Measurements from ENCODE around the gene PCK1. TPM values are rescaled to one million over a fixed set of nuclear protein-coding genes. Genes with fewer than 3 reads are reported as not detected.
A peak's percentile ranks its signal among the peaks of the same experiment; 100 is the strongest.

PCK1 gene
- total RNA-seq, 1 experiment from 2014 or later, result not detected

DNA sequence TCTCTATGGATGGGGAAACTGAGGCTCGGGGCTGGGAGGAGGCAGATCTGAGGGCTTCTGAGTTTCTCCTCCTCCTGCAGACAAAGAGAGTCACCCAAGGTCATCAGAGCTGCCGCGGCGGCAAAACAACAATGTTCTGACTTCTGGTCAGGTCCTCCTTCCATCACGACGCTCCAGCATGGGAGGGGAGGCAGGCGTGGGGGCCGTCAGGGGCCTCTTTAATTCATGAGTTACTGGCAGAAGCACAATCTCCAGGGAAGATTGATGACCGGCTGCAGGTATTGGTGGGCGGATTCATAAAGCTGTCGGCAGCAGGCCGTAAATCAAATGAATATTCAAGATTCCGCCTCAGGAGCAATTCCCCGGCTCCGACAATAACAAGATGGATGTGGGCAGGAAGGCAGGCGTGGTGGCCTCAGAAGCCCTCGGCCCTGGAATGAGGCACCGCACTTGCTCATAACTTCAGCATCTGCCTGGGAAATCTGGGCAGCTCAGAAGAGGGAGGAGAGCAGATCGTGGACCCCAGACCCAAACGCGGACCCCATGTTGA, 19.1 kb downstream of the PCK1 start:
- Histone ChIP-seq H3K4me1 (replicated peaks; ENCODE audit: insufficient read depth) (no peaks in the 10 kb centered on the region), H3K36me3 (ENCODE audit: low read depth) (no peaks in the 10 kb centered on the region), H3K27ac (no peak overlapping the region), H3F3A (ENCODE audit: insufficient read depth, low read depth) (0 out of 2 replicates have a peak, but pooled peaks cover 3% of the 10 kb centered on the region), H3K9me2 (ENCODE audit: insufficient read depth) (no peaks in the 10 kb centered on the region), H3K4me3 (no peak overlapping the region), H3K4me2 (no peak overlapping the region), H3K9me3 (ENCODE audit: insufficient read depth, low read depth) (no peaks in the 10 kb centered on the region), H2AFZ (no peak overlapping the region), H3K27me3 (ENCODE audit: insufficient read depth, low read depth) (peaks cover 99% of the 10 kb centered on the region), H3K79me2 (ENCODE audit: low read depth) (no peaks in the 10 kb centered on the region), H4K20me1 (ENCODE audit: insufficient read depth) (no peaks in the 10 kb centered on the region)
- ChIA-PET POLR2A (ENCODE audit: unreplicated experiment) (no interaction called here), CTCF (no interaction called here)
- no peak for DNase-seq
- intact Hi-C loops (cut with micrococcal nuclease; ENCODE audit: unreplicated experiment), result no loop called here
- no TSS peak for BruUV-seq (replicated peaks)
- TF ChIP-seq, protein P1, sequence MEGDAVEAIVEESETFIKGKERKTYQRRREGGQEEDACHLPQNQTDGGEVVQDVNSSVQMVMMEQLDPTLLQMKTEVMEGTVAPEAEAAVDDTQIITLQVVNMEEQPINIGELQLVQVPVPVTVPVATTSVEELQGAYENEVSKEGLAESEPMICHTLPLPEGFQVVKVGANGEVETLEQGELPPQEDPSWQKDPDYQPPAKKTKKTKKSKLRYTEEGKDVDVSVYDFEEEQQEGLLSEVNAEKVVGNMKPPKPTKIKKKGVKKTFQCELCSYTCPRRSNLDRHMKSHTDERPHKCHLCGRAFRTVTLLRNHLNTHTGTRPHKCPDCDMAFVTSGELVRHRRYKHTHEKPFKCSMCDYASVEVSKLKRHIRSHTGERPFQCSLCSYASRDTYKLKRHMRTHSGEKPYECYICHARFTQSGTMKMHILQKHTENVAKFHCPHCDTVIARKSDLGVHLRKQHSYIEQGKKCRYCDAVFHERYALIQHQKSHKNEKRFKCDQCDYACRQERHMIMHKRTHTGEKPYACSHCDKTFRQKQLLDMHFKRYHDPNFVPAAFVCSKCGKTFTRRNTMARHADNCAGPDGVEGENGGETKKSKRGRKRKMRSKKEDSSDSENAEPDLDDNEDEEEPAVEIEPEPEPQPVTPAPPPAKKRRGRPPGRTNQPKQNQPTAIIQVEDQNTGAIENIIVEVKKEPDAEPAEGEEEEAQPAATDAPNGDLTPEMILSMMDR (conservative IDR thresholded peaks at IDR 0.05), result no peak
- TF ChIP-seq EZH2 (IDR thresholded peaks at IDR 0.05; ENCODE audit: low read depth), result peak; percentile 25; the same call in 1 of the 2 replicates

DNA sequence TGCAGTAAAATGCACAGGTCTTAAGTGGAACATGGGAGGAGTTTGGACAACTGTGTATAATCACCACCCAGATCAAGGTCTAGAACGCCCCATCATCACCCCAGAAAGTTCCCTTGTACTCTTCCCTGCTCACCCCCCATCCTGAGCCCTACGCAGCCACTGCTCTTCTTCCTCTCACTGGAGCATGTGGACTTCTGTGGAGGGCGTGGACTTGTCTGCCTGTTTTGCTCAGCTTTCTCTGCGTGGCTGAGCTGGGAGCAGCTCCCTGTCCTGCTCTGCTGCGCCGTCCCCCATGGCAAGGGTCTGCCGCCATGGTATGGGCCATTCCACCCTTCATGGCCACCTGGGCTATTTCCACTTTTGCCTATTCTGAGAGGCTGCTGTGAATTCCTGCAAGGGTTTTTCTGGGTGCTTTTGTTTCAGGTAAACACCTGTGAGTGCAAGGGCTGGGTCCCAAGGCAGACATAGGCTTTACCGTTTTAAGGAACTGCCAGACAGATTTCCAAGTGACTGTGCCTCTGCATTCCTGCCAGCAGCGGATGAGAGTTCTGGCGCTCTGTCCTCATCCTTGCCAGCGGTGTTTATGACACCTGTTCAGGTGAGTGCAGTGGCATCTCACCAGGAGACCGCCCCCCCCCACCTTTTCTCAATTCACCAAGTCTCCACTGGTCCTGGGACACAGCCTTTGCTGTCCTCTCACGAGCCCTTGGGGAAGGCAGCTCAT, 19.7 kb downstream of the PCK1 start:
- no peak overlapping the region for H3K4me3 ChIP-seq
- H3K4me1 ChIP-seq (replicated peaks; ENCODE audit: insufficient read depth), result no peaks in the 10 kb centered on the region
- 0 out of 2 replicates have a peak, but pooled peaks cover 3% of the 10 kb centered on the region for H3F3A ChIP-seq (ENCODE audit: insufficient read depth, low read depth)
- DNase-seq, result no peak
- CTCF ChIA-PET, result no interaction called here
- POLR2A ChIA-PET (ENCODE audit: unreplicated experiment), result no interaction called here
- no peaks in the 10 kb centered on the region for H3K36me3 ChIP-seq (ENCODE audit: low read depth)
- no peaks in the 10 kb centered on the region for H3K9me3 ChIP-seq (ENCODE audit: insufficient read depth, low read depth)
- no peaks in the 10 kb centered on the region for H3K79me2 ChIP-seq (ENCODE audit: low read depth)
- no peaks in the 10 kb centered on the region for H4K20me1 ChIP-seq (ENCODE audit: insufficient read depth)
- H3K4me2 ChIP-seq, result no peak overlapping the region
- no peak overlapping the region for H3K27ac ChIP-seq
- no peaks in the 10 kb centered on the region for H3K9me2 ChIP-seq (ENCODE audit: insufficient read depth)
- intact Hi-C loops (cut with micrococcal nuclease; ENCODE audit: unreplicated experiment), result no loop called here
- BruUV-seq (replicated peaks), result no TSS peak
- H2AFZ ChIP-seq, result no peak overlapping the region
- H3K27me3 ChIP-seq (ENCODE audit: insufficient read depth, low read depth), result peaks cover 99% of the 10 kb centered on the region
- TF ChIP-seq EZH2 (IDR thresholded peaks at IDR 0.05; ENCODE audit: low read depth), result no peak
- TF ChIP-seq, protein P1 (conservative IDR thresholded peaks at IDR 0.05), result no peak

DNA sequence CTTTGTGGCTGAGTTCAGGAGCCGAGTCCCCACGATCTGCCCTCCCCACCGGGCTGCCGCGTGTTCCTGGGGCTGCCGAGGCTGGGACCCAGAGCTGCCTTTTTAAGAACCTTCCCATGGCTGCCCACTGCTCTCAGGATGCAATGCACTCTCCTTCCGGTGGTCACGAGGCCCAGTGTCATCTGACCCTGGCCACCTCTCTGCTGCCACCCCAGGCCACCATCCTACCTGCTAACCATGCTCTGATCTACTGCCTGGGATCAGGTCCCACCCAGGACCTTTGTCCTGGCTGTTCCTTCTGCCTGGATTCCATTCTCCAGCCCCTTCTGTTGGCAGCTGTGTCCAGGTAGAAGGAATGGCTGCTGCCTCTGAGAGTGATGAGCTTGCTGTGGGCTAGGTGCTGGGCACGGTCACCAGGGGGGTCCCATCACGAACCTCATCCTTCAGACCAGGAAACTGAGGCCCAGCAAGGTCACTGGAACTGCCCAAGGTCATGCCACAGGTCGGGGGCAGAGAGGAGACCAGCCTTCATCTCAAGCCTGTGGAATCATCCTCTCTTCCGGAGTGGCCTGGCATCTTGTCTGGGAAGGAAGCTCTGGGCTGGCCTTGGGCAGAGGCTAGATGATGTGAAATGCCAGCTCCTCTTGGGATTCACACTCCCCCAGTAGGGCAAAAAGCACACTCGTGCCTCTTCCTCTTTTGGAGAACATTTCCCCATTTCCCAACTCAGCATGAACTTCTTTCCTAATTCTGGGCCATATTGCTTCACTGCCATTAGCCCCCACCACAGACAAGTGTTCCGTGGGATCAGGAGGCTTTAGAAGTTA, 20.5 kb downstream of the PCK1 start:
- Histone ChIP-seq H3K27me3 (ENCODE audit: insufficient read depth, low read depth) (peaks cover 99% of the 10 kb centered on the region), H3K4me2 (no peak overlapping the region), H3K4me1 (replicated peaks; ENCODE audit: insufficient read depth) (no peaks in the 10 kb centered on the region), H3K79me2 (ENCODE audit: low read depth) (no peaks in the 10 kb centered on the region), H3K27ac (no peak overlapping the region), H4K20me1 (ENCODE audit: insufficient read depth) (no peaks in the 10 kb centered on the region), H2AFZ (no peak overlapping the region), H3F3A (ENCODE audit: insufficient read depth, low read depth) (0 out of 2 replicates have a peak, but pooled peaks cover 3% of the 10 kb centered on the region), H3K36me3 (ENCODE audit: low read depth) (no peaks in the 10 kb centered on the region), H3K9me2 (ENCODE audit: insufficient read depth) (no peaks in the 10 kb centered on the region), H3K9me3 (ENCODE audit: insufficient read depth, low read depth) (no peaks in the 10 kb centered on the region), H3K4me3 (no peak overlapping the region)
- intact Hi-C loops (cut with micrococcal nuclease; ENCODE audit: unreplicated experiment), result no loop called here
- no peak for TF ChIP-seq EZH2 (IDR thresholded peaks at IDR 0.05; ENCODE audit: low read depth)
- TF ChIP-seq, protein P1 (conservative IDR thresholded peaks at IDR 0.05), result no peak
- CTCF ChIA-PET, result no interaction called here
- no TSS peak for BruUV-seq (replicated peaks)
- no peak for DNase-seq
- POLR2A ChIA-PET (ENCODE audit: unreplicated experiment), result no interaction called here

Measured in PC-9 (cell line).